HEK293T (cell line): Measurements from ENCODE around the gene TPP1.

Source experiments
- CTCF ChIA-PET: fragments of 350-600 bp; formaldehyde crosslinking; extraction: SDS; loops from one replicate; lab custom pipeline; 2021; ENCODE audit warnings: antibody characterized with exemption, inconsistent platforms; lab: Yijun Ruan, JAX
- POLR2A ChIA-PET: fragments of 350-600 bp; formaldehyde crosslinking; extraction: SDS; loops from one replicate; lab custom pipeline; 2020; ENCODE audit warnings: antibody characterized with exemption, inconsistent platforms; lab: Yijun Ruan, JAX
- DNase-seq: peaks from one replicate; pipeline ENCODE4 v3.0.0; 2012; ENCODE audit warnings: mixed read lengths; ENCODE audit errors: extremely low spot score
- ARNT ChIP-seq: fragments of 450-650 bp; IDR thresholded peaks from 2 replicates; pipeline ENCODE4 v1.6.1; 2017; ENCODE audit warnings: mild to moderate bottlenecking
- BHLHE40 ChIP-seq: fragments of 450-650 bp; IDR thresholded peaks from 2 replicates; pipeline ENCODE4 v1.6.1; 2016; ENCODE audit warnings: mild to moderate bottlenecking, moderate library complexity, borderline replicate concordance
- CTBP1 ChIP-seq: fragments of 450-650 bp; IDR thresholded peaks from 2 replicates; pipeline ENCODE4 v1.6.1; 2016; ENCODE audit warnings: borderline replicate concordance
- ELF4 ChIP-seq: fragments of 450-650 bp; IDR thresholded peaks from 2 replicates; pipeline ENCODE4 v1.6.1; 2017; ENCODE audit warnings: antibody characterized with exemption
- FOXA1 ChIP-seq: fragments of 450-650 bp; IDR thresholded peaks from 2 replicates; pipeline ENCODE4 v1.6.1; 2016; ENCODE audit warnings: mild to moderate bottlenecking
- FOXK2 ChIP-seq: fragments of 450-650 bp; IDR thresholded peaks from 2 replicates; pipeline ENCODE4 v1.6.1; 2016; ENCODE audit warnings: mild to moderate bottlenecking
- FOXM1 ChIP-seq: fragments of 450-650 bp; IDR thresholded peaks from 2 replicates; pipeline ENCODE4 v1.6.1; 2017; ENCODE audit warnings: mild to moderate bottlenecking, borderline replicate concordance
- HDGF ChIP-seq: fragments of 450-650 bp; IDR thresholded peaks from 2 replicates; pipeline ENCODE4 v1.6.1; 2017; ENCODE audit warnings: antibody characterized with exemption, borderline replicate concordance
- L3MBTL2 ChIP-seq: fragments of 450-650 bp; conservative IDR thresholded peaks from 2 replicates; pipeline ENCODE4 v1.6.1; 2016; ENCODE audit warnings: mild to moderate bottlenecking
- LEF1 ChIP-seq: fragments of 450-650 bp; IDR thresholded peaks from 2 replicates; pipeline ENCODE4 v1.6.1; 2017; ENCODE audit warnings: mild to moderate bottlenecking, borderline replicate concordance
- NFRKB ChIP-seq: fragments of 450-650 bp; IDR thresholded peaks from 2 replicates; pipeline ENCODE4 v1.6.1; 2016; ENCODE audit warnings: mild to moderate bottlenecking, moderate library complexity
- SP1 ChIP-seq: fragments of 450-650 bp; IDR thresholded peaks from 2 replicates; pipeline ENCODE4 v1.6.1; 2017
- SUZ12 ChIP-seq: fragments of 450-650 bp; IDR thresholded peaks from 2 replicates; pipeline ENCODE4 v1.6.1; 2016; ENCODE audit warnings: mild to moderate bottlenecking
- TARDBP ChIP-seq: fragments of 450-650 bp; IDR thresholded peaks from 2 replicates; pipeline ENCODE4 v1.6.1; 2016
- ZNF384 ChIP-seq: fragments of 450-650 bp; IDR thresholded peaks from 2 replicates; pipeline ENCODE4 v1.6.1; 2016
- TF ChIP-seq, protein P1 (sequence below): fragments of 450-650 bp; IDR thresholded peaks from 2 replicates; pipeline ENCODE4 v1.6.1; 2016

TPP1 gene

GRCh38 chr11:6650980-6651379 lies 31.8 kb upstream of the TPP1 start:
- TF ChIP-seq SP1 (no peak), NFRKB (no peak), LEF1 (no peak), FOXK2 (no peak), FOXM1 (no peak), BHLHE40 (no peak), FOXA1 (no peak), ZNF384 (no peak)
- TF ChIP-seq, protein P1, sequence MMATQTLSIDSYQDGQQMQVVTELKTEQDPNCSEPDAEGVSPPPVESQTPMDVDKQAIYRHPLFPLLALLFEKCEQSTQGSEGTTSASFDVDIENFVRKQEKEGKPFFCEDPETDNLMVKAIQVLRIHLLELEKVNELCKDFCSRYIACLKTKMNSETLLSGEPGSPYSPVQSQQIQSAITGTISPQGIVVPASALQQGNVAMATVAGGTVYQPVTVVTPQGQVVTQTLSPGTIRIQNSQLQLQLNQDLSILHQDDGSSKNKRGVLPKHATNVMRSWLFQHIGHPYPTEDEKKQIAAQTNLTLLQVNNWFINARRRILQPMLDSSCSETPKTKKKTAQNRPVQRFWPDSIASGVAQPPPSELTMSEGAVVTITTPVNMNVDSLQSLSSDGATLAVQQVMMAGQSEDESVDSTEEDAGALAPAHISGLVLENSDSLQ = no peak
- ChIA-PET POLR2A (no interaction called here), CTCF (no interaction called here)
- DNase-seq = no peak

DNA sequence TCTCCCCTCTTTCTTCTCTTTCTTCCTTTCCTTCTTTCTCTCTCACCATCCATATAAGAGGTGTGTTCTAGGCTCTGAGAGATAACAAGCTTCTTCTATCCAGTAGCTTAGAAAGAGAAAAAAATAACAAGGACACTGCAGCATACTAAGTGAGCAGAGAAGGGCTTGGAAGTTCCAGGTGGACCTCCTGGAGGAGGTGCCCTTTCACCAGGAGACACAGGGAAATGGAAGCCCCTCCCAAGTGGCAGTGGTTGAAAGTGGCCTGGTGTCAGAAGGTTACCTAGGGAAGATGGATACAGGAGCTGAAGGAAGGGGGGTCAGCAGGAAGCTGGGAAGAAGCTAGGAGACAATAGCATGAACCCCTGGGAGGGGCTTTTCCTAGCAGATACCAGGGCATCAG lies 30.9 kb upstream of the TPP1 start:
- CTCF ChIA-PET = no interaction called here

DNA sequence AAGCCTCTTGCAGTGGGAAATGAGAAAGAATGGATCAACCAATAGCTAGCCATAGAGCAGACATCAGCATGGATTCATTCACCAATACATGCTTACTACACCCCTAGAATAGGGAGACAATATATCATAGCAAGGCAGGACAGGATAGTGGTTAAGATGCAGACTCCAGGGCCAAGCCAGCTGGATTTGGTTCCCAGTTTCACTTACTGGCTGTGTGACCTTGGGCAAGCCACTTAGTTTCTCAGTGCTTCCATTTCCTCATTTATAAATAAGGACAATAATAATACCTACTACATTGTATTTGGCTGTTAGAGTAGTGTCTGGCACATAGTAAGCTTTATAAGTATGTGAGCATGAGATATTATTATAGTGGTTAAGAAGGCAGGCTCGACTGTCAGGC lies 29.3 kb upstream of the TPP1 start:
- ChIA-PET CTCF (no interaction called here), POLR2A (no interaction called here)
- TF ChIP-seq SUZ12 (no peak), HDGF (no peak), BHLHE40 (no peak)
- DNase-seq = no peak

More for the DNA sequence above, 30.9 kb upstream of the TPP1 start:
- no peak for DNase-seq
- TF ChIP-seq CTBP1 (no peak), SUZ12 (no peak), FOXA1 (no peak), BHLHE40 (no peak), FOXK2 (no peak), HDGF (no peak), ARNT (no peak), L3MBTL2 (no peak), SP1 (no peak), NFRKB (no peak), ELF4 (no peak), LEF1 (no peak), FOXM1 (no peak), ZNF384 (no peak)
- TF ChIP-seq, protein P1 = no peak
- POLR2A ChIA-PET = interaction anchor here (1.4 kb wide), 2 partner anchors 33 to 38 kb away, joined by 4 to 10 read pairs; partner anchors contain the start of genes MRPL17 and TAF10

DNA sequence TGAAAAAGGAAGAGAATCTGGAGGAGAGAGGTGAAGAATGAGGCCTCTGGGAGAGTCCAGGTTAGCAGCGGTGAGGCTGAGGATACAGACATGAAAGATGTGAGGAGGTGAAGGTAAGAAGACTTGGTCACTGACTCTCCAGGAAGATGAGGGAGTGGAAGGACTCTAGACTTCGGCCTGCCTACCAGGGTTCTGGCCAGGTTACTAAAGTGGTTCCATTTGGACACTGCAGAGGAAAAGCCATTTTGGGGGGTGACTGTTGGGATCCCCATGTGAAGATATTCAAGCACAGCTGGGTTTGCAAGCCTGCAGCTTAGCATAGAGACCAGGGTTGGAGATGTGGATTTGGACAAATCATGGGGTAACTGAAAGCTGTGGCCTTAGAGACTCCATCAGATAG lies 28.6 kb upstream of the TPP1 start:
- no peak for TF ChIP-seq NFRKB
- TF ChIP-seq SUZ12 = no peak
- no peak for TF ChIP-seq FOXK2
- TF ChIP-seq, protein P1 = no peak
- TF ChIP-seq L3MBTL2 = no peak
- no peak for TF ChIP-seq ZNF384
- TF ChIP-seq TARDBP = no peak
- no peak for TF ChIP-seq SP1
- no peak for TF ChIP-seq ELF4
- no peak for TF ChIP-seq HDGF
- no peak for TF ChIP-seq FOXA1
- no peak for TF ChIP-seq ARNT
- TF ChIP-seq CTBP1 = no peak
- CTCF ChIA-PET = no interaction called here
- DNase-seq = no peak
- POLR2A ChIA-PET = no interaction called here

- TF ChIP-seq ELF4 = no peak
- TF ChIP-seq, protein P1 = no peak
- no peak for TF ChIP-seq BHLHE40
- no peak for TF ChIP-seq FOXM1
- no peak for TF ChIP-seq SUZ12
- TF ChIP-seq SP1 = no peak
- TF ChIP-seq ZNF384 = no peak
- no peak for TF ChIP-seq ARNT
- TF ChIP-seq L3MBTL2 = no peak
- TF ChIP-seq LEF1 = no peak
- TF ChIP-seq NFRKB = no peak
- TF ChIP-seq HDGF = no peak
- no peak for TF ChIP-seq FOXA1
- no peak for TF ChIP-seq TARDBP
- no peak for TF ChIP-seq FOXK2
- no peak for TF ChIP-seq CTBP1
- ChIA-PET POLR2A (interaction anchor here (0.7 to 0.9 kb wide), 2 partner anchors 9 to 12 kb away, joined by 3 read pairs; no protein-coding TSS in a partner anchor), CTCF (interaction anchor here (0.8 kb wide), 1 partner anchor 36 kb away, joined by 3 read pairs; the partner anchor contains the start of gene MRPL17)
- DNase-seq = no peak
Measured at GRCh38 chr11:6646918-6647679, 27.9 kb upstream of the TPP1 start.

GRCh38 chr11:6646576-6646917 lies 27.3 kb upstream of the TPP1 start:
- no peak for TF ChIP-seq FOXM1
- DNase-seq = no peak
- ChIA-PET POLR2A (interaction anchor here (0.7 to 0.9 kb wide), 2 partner anchors 9 to 11 kb away, joined by 3 read pairs; no protein-coding TSS in a partner anchor), CTCF (interaction anchor here (0.8 kb wide), 1 partner anchor 37 kb away, joined by 3 read pairs; the partner anchor contains the start of gene MRPL17)
